Parathyroid adenoma (tissue), 2 donors: ENCODE measurements around the gene CRYAB.
A peak's percentile ranks its signal among the peaks of the same experiment; 100 is the strongest.

ENCODE experiments used
- H2AFZ ChIP-seq: fragments of 300-600 bp; sonication (generic); one replicate; pipeline ENCODE4 v1.7.0; 2017; ENCODE audit warnings: antibody characterized with exemption, mild to moderate bottlenecking
- H3K27ac ChIP-seq: fragments of 300-600 bp; sonication (generic); one replicate; pipeline ENCODE4 v1.7.0; 2017
- H3K27me3 ChIP-seq: fragments of 300-600 bp; sonication (generic); one replicate; pipeline ENCODE4 v1.7.0; 2017; ENCODE audit warnings: low read length; ENCODE audit not compliant: control insufficient read depth, insufficient read depth
- H3K36me3 ChIP-seq: fragments of 300-600 bp; sonication (generic); one replicate; pipeline ENCODE4 v1.7.0; 2017; ENCODE audit warnings: low read length; ENCODE audit not compliant: control insufficient read depth, insufficient read depth
- H3K4me1 ChIP-seq: fragments of 300-600 bp; sonication (generic); one replicate; pipeline ENCODE4 v1.7.0; 2017; ENCODE audit warnings: control low read depth
- H3K4me2 ChIP-seq: fragments of 300-600 bp; sonication (generic); one replicate; pipeline ENCODE4 v1.7.0; 2017; ENCODE audit warnings: low read length
- H3K4me3 ChIP-seq: fragments of 300-600 bp; sonication (generic); one replicate; pipeline ENCODE4 v1.7.0; 2017; ENCODE audit warnings: low read depth, low read length
- H3K79me2 ChIP-seq: fragments of 300-600 bp; sonication (generic); one replicate; pipeline ENCODE4 v1.7.0; 2017; ENCODE audit warnings: control low read depth
- H3K9ac ChIP-seq: fragments of 300-600 bp; sonication (generic); one replicate; pipeline ENCODE4 v1.7.0; 2017; ENCODE audit warnings: mild to moderate bottlenecking
- H3K9me3 ChIP-seq: fragments of 300-600 bp; sonication (generic); one replicate; pipeline ENCODE4 v1.7.0; 2017; ENCODE audit warnings: low read length; ENCODE audit not compliant: control insufficient read depth
- TF ChIP-seq, protein P1 (sequence below): fragments of 300-600 bp; sonication (generic); IDR thresholded peaks from one replicate; pipeline ENCODE4 v1.7.0; 2017; ENCODE audit warnings: antibody characterized with exemption, mild to moderate bottlenecking
- donor health status: primary hyperparathyroidism.

Gene CRYAB

GRCh38 chr11:111938687-111939160, 27.2 kb upstream of the CRYAB start:
- Histone ChIP-seq H3K9me3 (no peaks in the 10 kb centered on the region), H3K27me3 (no peaks in the 10 kb centered on the region), H3K79me2 (no peaks in the 10 kb centered on the region), H3K27ac (peak overlapping the region; percentile 24), H2AFZ (peak overlapping the region; percentile 70), H3K9ac (no peak overlapping the region), H3K36me3 (no peaks in the 10 kb centered on the region), H3K4me1 (peaks cover 2% of the 10 kb centered on the region), H3K4me2 (no peak overlapping the region), H3K4me3 (no peak overlapping the region)
- TF ChIP-seq, protein P1, sequence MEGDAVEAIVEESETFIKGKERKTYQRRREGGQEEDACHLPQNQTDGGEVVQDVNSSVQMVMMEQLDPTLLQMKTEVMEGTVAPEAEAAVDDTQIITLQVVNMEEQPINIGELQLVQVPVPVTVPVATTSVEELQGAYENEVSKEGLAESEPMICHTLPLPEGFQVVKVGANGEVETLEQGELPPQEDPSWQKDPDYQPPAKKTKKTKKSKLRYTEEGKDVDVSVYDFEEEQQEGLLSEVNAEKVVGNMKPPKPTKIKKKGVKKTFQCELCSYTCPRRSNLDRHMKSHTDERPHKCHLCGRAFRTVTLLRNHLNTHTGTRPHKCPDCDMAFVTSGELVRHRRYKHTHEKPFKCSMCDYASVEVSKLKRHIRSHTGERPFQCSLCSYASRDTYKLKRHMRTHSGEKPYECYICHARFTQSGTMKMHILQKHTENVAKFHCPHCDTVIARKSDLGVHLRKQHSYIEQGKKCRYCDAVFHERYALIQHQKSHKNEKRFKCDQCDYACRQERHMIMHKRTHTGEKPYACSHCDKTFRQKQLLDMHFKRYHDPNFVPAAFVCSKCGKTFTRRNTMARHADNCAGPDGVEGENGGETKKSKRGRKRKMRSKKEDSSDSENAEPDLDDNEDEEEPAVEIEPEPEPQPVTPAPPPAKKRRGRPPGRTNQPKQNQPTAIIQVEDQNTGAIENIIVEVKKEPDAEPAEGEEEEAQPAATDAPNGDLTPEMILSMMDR: no peak

DNA sequence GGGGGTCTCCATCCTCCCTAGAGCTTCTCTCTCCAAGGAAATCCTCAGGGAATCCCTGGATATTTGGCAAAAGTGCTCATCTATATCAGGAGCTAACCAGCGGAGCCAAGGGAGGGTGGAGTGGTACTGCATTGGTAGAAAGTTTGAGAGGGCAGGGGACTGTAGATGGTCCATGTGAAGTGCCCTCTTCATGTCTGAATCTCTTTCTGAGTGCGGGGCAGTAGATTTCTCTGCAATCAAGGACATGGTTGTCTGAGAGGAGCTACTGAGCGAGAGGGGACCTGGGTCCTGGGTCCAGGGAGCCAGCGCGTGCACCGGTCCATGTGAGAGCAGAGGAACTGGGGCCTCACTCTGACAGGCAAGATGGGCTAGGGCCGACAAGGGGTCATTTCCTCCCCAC, 26.3 kb upstream of the CRYAB start:
- TF ChIP-seq, protein P1: no peak
- H2AFZ ChIP-seq: peak overlapping the region; percentile 80
- no peak overlapping the region for H3K4me3 ChIP-seq
- no peaks in the 10 kb centered on the region for H3K36me3 ChIP-seq
- H3K4me1 ChIP-seq: peaks cover 2% of the 10 kb centered on the region
- no peak overlapping the region for H3K4me2 ChIP-seq
- H3K9ac ChIP-seq: no peak overlapping the region
- H3K79me2 ChIP-seq: no peaks in the 10 kb centered on the region
- no peaks in the 10 kb centered on the region for H3K9me3 ChIP-seq
- no peak overlapping the region for H3K27ac ChIP-seq
- H3K27me3 ChIP-seq: no peaks in the 10 kb centered on the region

DNA sequence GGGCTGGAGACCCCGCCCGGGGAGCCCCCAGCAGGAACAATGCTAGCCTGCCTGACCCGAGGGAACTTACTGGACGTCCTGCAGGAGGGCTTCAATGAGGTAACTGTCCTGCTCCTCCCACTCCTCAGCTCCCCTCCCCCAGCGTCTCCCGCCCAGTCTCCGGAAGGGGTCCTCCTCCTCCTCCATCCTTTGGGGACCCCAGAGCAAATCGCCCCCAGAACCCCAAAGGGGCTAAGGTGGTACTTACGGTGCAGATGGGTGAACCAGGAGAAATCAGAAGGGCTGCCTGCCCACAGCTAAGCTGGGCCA, 25.8 kb upstream of the CRYAB start:
- H3K4me3 ChIP-seq: peak overlapping the region; percentile 46
- H3K4me2 ChIP-seq: peak overlapping the region; percentile 71
- TF ChIP-seq, protein P1: no peak
- no peaks in the 10 kb centered on the region for H3K36me3 ChIP-seq
- no peaks in the 10 kb centered on the region for H3K9me3 ChIP-seq
- peaks cover 2% of the 10 kb centered on the region for H3K4me1 ChIP-seq
- H3K27ac ChIP-seq: no peak overlapping the region
- H3K27me3 ChIP-seq: no peaks in the 10 kb centered on the region
- no peaks in the 10 kb centered on the region for H3K79me2 ChIP-seq
- H2AFZ ChIP-seq: peak overlapping the region; percentile 80
- H3K9ac ChIP-seq: no peak overlapping the region

DNA sequence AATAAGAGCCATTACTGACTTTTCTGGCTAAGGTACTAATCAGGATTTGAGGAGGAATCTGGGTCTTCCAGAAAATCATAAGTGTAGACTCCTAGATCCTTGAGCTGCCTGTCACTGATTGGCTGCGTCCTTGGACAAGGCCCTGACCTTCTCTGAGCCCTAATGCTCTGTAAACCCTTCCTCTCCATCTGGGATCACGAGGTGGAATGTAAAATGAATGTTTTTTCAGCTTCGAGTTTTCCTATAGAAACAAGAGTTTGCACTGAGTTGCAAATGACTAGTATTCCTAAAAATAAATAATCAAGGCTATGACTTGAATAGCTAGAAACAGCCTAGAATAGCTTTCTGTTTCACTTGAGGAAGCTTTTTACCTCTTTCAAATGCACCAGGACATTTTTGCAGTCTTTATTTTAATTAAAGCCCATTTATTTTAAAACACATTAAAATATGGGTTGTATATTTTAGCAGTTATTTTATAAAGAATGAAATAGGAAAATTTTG, 24.5 kb upstream of the CRYAB start:
- H3K4me1 ChIP-seq: peaks cover 2% of the 10 kb centered on the region

More for the DNA sequence above, 24.5 kb upstream of the CRYAB start:
- Histone ChIP-seq H3K9ac (no peak overlapping the region), H3K27ac (no peak overlapping the region), H3K27me3 (no peaks in the 10 kb centered on the region), H3K79me2 (no peaks in the 10 kb centered on the region), H3K9me3 (no peaks in the 10 kb centered on the region), H3K36me3 (no peaks in the 10 kb centered on the region), H2AFZ (peak overlapping the region; percentile 80), H3K4me3 (no peak overlapping the region), H3K4me2 (no peak overlapping the region)
- TF ChIP-seq, protein P1: no peak
